HTERT RPE-1 (cell line): ENCODE measurements around the gene AKAP12.

Experiments
- in situ Hi-C: fragments of 300-500 bp; cut with MboI; formaldehyde crosslinking; loops from 4 replicates; pipeline ENCODE4 v1.14.3; 2020; ENCODE audit warnings: low sequenced_read_pairs

AKAP12 gene

GRCh38 chr6:151276112-151276740 is 36.5 kb downstream of the AKAP12 start:
- in situ Hi-C loops = no loop called here

- in situ Hi-C loops = no loop called here
Measured at GRCh38 chr6:151279891-151280290, 40.1 kb downstream of the AKAP12 start.

GRCh38 chr6:151280859-151281258 is 41.1 kb downstream of the AKAP12 start:
- in situ Hi-C loops = no loop called here

- in situ Hi-C loops = no loop called here
Measured at GRCh38 chr6:151284012-151284411, 44.2 kb downstream of the AKAP12 start.

- in situ Hi-C loops = no loop called here
Measured at GRCh38 chr6:151284548-151285017, 44.8 kb downstream of the AKAP12 start.

- in situ Hi-C loops = no loop called here
Measured at GRCh38 chr6:151285122-151285521, 45.4 kb downstream of the AKAP12 start.

- in situ Hi-C loops = no loop called here
Measured at GRCh38 chr6:151286214-151286613, 46.4 kb downstream of the AKAP12 start.

- in situ Hi-C loops = no loop called here
Measured at GRCh38 chr6:151288712-151289398, 49.1 kb downstream of the AKAP12 start.

GRCh38 chr6:151289399-151290007 is 49.7 kb downstream of the AKAP12 start:
- in situ Hi-C loops = no loop called here

- in situ Hi-C loops = no loop called here
Measured at GRCh38 chr6:151290877-151291721, 51.3 kb downstream of the AKAP12 start.

- in situ Hi-C loops = no loop called here
Measured at GRCh38 chr6:151291722-151292059, 51.9 kb downstream of the AKAP12 start.

GRCh38 chr6:151292974-151293687 is 53.4 kb downstream of the AKAP12 start:
- in situ Hi-C loops = no loop called here

- in situ Hi-C loops = no loop called here
Measured at GRCh38 chr6:151293688-151294016, 53.9 kb downstream of the AKAP12 start.

GRCh38 chr6:151294561-151295101 is 54.9 kb downstream of the AKAP12 start:
- in situ Hi-C loops = no loop called here

GRCh38 chr6:151297886-151298285 is 58.1 kb downstream of the AKAP12 start:
- in situ Hi-C loops = no loop called here

GRCh38 chr6:151299011-151299410 is 59.2 kb downstream of the AKAP12 start:
- in situ Hi-C loops = no loop called here

GRCh38 chr6:151300267-151300991 is 60.7 kb downstream of the AKAP12 start:
- in situ Hi-C loops = no loop called here

- in situ Hi-C loops = no loop called here
Measured at GRCh38 chr6:151301547-151301946, 61.8 kb downstream of the AKAP12 start.

GRCh38 chr6:151303231-151303630 is 63.5 kb downstream of the AKAP12 start:
- in situ Hi-C loops = no loop called here

- in situ Hi-C loops = no loop called here
Measured at GRCh38 chr6:151306269-151306783, 66.6 kb downstream of the AKAP12 start.
